ENCODE results near the gene TIGD1. TPM values are rescaled to one million over a fixed set of nuclear protein-coding genes. Genes with fewer than 3 reads are reported as not detected.

TIGD1 gene
- total RNA-seq, 4 donors from 2014 or later: 2.4 to 5.3 (median 4.2) TPM

DNA sequence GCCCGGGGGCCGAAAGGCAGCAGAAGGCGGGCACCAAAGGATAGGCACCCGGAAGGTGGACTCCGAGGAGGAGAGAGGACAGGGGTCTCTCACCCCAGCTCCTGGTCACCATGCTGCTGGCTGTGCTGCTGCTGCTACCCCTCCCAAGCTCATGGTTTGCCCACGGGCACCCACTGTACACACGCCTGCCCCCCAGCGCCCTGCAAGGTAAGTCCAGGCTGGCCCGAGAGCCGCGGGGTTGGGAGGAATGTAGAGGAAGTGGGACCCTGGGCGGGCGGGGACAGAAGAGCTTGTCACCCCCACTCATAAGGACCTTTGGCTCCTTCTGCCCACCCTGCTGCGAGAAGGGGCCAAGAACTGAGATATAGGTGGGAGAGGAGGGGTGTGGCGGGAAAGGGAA is 29.9 kb downstream of the TIGD1 start:
- Histone ChIP-seq H3K27me3 (peaks cover 0 to 60% of the 10 kb centered on the region in 2 donors), H3K4me3 (no peak overlapping the region), H3K4me1 (peaks cover 0 to 36% (median 10%) of the 10 kb centered on the region in 4 donors), H3K36me3 (no peaks in the 10 kb centered on the region), H3K27ac (no peak overlapping the region), H3K9me3 (no peaks in the 10 kb centered on the region)
- TF ChIP-seq EP300 (IDR thresholded peaks at IDR 0.05) (no peak), POLR2A (IDR thresholded peaks at IDR 0.05) (no peak)
- TF ChIP-seq, protein P1, sequence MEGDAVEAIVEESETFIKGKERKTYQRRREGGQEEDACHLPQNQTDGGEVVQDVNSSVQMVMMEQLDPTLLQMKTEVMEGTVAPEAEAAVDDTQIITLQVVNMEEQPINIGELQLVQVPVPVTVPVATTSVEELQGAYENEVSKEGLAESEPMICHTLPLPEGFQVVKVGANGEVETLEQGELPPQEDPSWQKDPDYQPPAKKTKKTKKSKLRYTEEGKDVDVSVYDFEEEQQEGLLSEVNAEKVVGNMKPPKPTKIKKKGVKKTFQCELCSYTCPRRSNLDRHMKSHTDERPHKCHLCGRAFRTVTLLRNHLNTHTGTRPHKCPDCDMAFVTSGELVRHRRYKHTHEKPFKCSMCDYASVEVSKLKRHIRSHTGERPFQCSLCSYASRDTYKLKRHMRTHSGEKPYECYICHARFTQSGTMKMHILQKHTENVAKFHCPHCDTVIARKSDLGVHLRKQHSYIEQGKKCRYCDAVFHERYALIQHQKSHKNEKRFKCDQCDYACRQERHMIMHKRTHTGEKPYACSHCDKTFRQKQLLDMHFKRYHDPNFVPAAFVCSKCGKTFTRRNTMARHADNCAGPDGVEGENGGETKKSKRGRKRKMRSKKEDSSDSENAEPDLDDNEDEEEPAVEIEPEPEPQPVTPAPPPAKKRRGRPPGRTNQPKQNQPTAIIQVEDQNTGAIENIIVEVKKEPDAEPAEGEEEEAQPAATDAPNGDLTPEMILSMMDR (IDR thresholded peaks at IDR 0.05): no peak
- 66 to 77% methylated on average over 15 of the region's 15 CpGs for WGBS, 2 donors
- no peak for DNase-seq (ENCODE audit: low spot score in 2 of 2)

- TF ChIP-seq, protein P1 (IDR thresholded peaks at IDR 0.05): no peak
- TF ChIP-seq POLR2A (IDR thresholded peaks at IDR 0.05) (no peak), EP300 (IDR thresholded peaks at IDR 0.05) (no peak)
- H3K4me1 ChIP-seq: peaks cover 0 to 31% (median 10%) of the 10 kb centered on the region in 4 donors
- 39 to 48% methylated on average over 17 to 18 of the region's 19 CpGs for WGBS, 2 donors
These were observed 30.5 kb downstream of the TIGD1 start, which contains the start of gene PRSS56 for GRCh38 chr2:232519581-232520438. Gene PRSS56, plus strand, starts transcription at chr2:232520388. Its CDS starts 211 bp downstream, at chr2:232520599.

DNA sequence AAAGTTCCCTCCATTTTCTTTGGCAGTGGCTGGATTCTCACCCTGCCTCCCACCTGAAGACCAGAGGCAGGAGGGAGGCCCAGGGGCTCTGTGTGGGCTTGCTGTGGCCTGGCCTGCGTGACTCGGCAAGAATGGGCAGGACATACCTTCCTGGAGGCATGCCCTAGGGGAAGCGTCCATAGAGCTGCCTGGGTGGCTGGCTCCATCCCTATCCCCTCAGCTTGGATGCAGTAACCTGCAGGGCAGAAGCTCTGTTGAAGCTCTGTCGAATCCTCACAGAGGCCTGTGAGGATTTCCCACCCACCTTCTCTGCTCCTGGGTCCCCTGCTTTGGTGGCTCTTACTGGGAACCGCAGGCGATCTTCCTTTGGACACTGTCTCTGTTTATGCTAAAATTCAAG is 31.5 kb downstream of the TIGD1 start:
- TF ChIP-seq POLR2A (IDR thresholded peaks at IDR 0.05): no peak
- TF ChIP-seq, protein P1 (IDR thresholded peaks at IDR 0.05): no peak
- TF ChIP-seq EP300 (IDR thresholded peaks at IDR 0.05): no peak
- Histone ChIP-seq H3K27ac (no peak overlapping the region), H3K4me3 (no peak overlapping the region), H3K9me3 (no peaks in the 10 kb centered on the region), H3K36me3 (no peaks in the 10 kb centered on the region), H3K4me1 (peaks cover 0 to 23% (median 8%) of the 10 kb centered on the region in 4 donors), H3K27me3 (peaks cover 0 to 44% of the 10 kb centered on the region in 2 donors)
- DNase-seq (ENCODE audit: low spot score in 2 of 2): no peak
- 73 to 81% methylated on average over 5 to 6 of the region's 6 CpGs for WGBS, 2 donors

More at GRCh38 chr2:232519581-232520438, 30.5 kb downstream of the TIGD1 start, which contains the start of gene PRSS56:
- Histone ChIP-seq H3K27me3 (peaks cover 0 to 54% of the 10 kb centered on the region in 2 donors), H3K4me3 (no peak within 1 kb of the TSS), H3K27ac (no peak within 1 kb of the TSS), H3K9me3 (no peaks in the 10 kb centered on the region), H3K36me3 (no peaks in the 10 kb centered on the region)
- DNase-seq (ENCODE audit: low spot score in 2 of 2): no peak

GRCh38 chr2:232516551-232516950 is 33.8 kb downstream of the TIGD1 start:
- peaks cover 0 to under 1% (median under 1%) of the 10 kb centered on the region in 4 donors for H3K4me1 ChIP-seq
- peaks cover 0 to 22% of the 10 kb centered on the region in 2 donors for H3K27me3 ChIP-seq
- no peak overlapping the region for H3K27ac ChIP-seq
- no peak overlapping the region for H3K4me3 ChIP-seq
- 90% methylated on average over 3 of the region's 3 CpGs for WGBS, 2 donors
- DNase-seq (ENCODE audit: low spot score in 2 of 2): no peak
- H3K36me3 ChIP-seq: no peaks in the 10 kb centered on the region
- H3K9me3 ChIP-seq: no peaks in the 10 kb centered on the region
- TF ChIP-seq EP300 (IDR thresholded peaks at IDR 0.05) (no peak), POLR2A (IDR thresholded peaks at IDR 0.05) (no peak)
- TF ChIP-seq, protein P1 (IDR thresholded peaks at IDR 0.05): no peak

GRCh38 chr2:232515639-232516038 is 34.7 kb downstream of the TIGD1 start:
- TF ChIP-seq, protein P1 (IDR thresholded peaks at IDR 0.05): no peak
- TF ChIP-seq POLR2A (IDR thresholded peaks at IDR 0.05): no peak
- TF ChIP-seq EP300 (IDR thresholded peaks at IDR 0.05): no peak
- no peak for DNase-seq (ENCODE audit: low spot score in 2 of 2)
- Histone ChIP-seq H3K4me1 (no peaks in the 10 kb centered on the region), H3K9me3 (no peaks in the 10 kb centered on the region), H3K27me3 (peaks cover 0 to 18% of the 10 kb centered on the region in 2 donors), H3K27ac (no peak overlapping the region), H3K36me3 (no peaks in the 10 kb centered on the region), H3K4me3 (no peak overlapping the region)
- 90 to 91% methylated on average over 7 of the region's 7 CpGs for WGBS, 2 donors
